Body of pancreas (tissue), 4 donors: ENCODE data around the gene ELL3.
"Not testable (repeated sequence)": the region's sequence is repeated elsewhere in the genome, so short reads cannot be mapped to it uniquely, and the experiment has no call there.

Experiments
- POLR2A ChIP-seq, 3 donors: fragments of 450-650 bp; IDR thresholded peaks; one replicate each; pipeline ENCODE4 v1.6.1; 2016; ENCODE audit warnings: antibody characterized with exemption in 3 of 3, mild to moderate bottlenecking in 2 of 3
- TF ChIP-seq, protein P1 (sequence below), 7 experiments: fragments of 450-650 bp in 4 of 7; fragments of 200-600 bp in 3 of 7; sonication (generic) in 3 of 7; IDR thresholded peaks; one replicate each; pipeline ENCODE4 v1.5.1; 2016 to 2019; ENCODE audit warnings: antibody characterized with exemption in 7 of 7

DNA sequence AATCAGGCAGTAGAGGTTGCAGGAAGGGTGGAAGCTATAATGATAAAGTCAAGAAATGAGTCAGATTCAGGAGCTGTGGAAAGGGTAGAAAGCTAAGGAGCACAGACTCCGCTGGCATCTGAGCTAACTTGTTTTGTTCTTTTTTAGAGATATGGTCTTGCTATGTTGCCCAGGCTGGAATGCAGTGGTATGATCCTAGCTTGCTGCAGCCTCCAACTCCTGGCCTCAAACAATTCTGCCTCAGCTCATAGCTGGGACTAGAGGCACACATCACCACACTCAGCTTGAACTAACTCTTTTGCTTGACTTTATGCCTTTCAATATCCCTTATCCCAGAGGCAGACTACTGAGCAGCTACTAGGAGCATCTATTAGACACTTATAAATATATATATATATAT, 50.5 kb downstream of the ELL3 start:
- TF ChIP-seq, protein P1, sequence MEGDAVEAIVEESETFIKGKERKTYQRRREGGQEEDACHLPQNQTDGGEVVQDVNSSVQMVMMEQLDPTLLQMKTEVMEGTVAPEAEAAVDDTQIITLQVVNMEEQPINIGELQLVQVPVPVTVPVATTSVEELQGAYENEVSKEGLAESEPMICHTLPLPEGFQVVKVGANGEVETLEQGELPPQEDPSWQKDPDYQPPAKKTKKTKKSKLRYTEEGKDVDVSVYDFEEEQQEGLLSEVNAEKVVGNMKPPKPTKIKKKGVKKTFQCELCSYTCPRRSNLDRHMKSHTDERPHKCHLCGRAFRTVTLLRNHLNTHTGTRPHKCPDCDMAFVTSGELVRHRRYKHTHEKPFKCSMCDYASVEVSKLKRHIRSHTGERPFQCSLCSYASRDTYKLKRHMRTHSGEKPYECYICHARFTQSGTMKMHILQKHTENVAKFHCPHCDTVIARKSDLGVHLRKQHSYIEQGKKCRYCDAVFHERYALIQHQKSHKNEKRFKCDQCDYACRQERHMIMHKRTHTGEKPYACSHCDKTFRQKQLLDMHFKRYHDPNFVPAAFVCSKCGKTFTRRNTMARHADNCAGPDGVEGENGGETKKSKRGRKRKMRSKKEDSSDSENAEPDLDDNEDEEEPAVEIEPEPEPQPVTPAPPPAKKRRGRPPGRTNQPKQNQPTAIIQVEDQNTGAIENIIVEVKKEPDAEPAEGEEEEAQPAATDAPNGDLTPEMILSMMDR (IDR thresholded peaks at IDR 0.05) = not testable (repeated sequence)
- TF ChIP-seq POLR2A (IDR thresholded peaks at IDR 0.05) = not testable (repeated sequence)
